Measurements from ENCODE around the gene BGLAP.
A peak's percentile ranks its signal among the peaks of the same experiment; 100 is the strongest.
"Not testable (repeated sequence)": the region's sequence is repeated elsewhere in the genome, so short reads cannot be mapped to it uniquely, and the experiment has no call there.

The BGLAP gene

GRCh38 chr1:156216361-156217086 is 25.5 kb upstream of the BGLAP start:
- Mint-ChIP-seq H3K36me3 (peaks cover 38% of the 10 kb centered on the region), H3K4me1 (peaks cover 49% of the 10 kb centered on the region)
- H3K27me3 Mint-ChIP-seq, ATAC-seq, H3K9me3 Mint-ChIP-seq, H3K4me3 Mint-ChIP-seq, H3K27ac Mint-ChIP-seq: not testable (repeated sequence)

GRCh38 chr1:156217871-156218270 is 24.1 kb upstream of the BGLAP start:
- Mint-ChIP-seq H3K9me3 (no peaks in the 10 kb centered on the region), H3K36me3 (peaks cover 46% of the 10 kb centered on the region), H3K4me1 (peaks cover 47% of the 10 kb centered on the region), H3K27me3 (no peaks in the 10 kb centered on the region), H3K27ac (peak overlapping the region; percentile 41), H3K4me3 (no peak overlapping the region)
- no peak for ATAC-seq

GRCh38 chr1:156220226-156220625 is 21.8 kb upstream of the BGLAP start:
- Mint-ChIP-seq H3K4me1 (peaks cover 37% of the 10 kb centered on the region), H3K4me3 (no peak overlapping the region), H3K27me3 (no peaks in the 10 kb centered on the region), H3K36me3 (peaks cover 56% of the 10 kb centered on the region), H3K9me3 (no peaks in the 10 kb centered on the region), H3K27ac (no peak overlapping the region)
- ATAC-seq = no peak

- no peak for ATAC-seq
- Mint-ChIP-seq H3K9me3 (no peaks in the 10 kb centered on the region), H3K27me3 (no peaks in the 10 kb centered on the region), H3K27ac (no peak overlapping the region), H3K4me1 (peaks cover 44% of the 10 kb centered on the region), H3K4me3 (no peak overlapping the region), H3K36me3 (peaks cover 62% of the 10 kb centered on the region)
Measured at GRCh38 chr1:156221986-156222692, 19.8 kb upstream of the BGLAP start.

GRCh38 chr1:156225677-156226014 is 16.3 kb upstream of the BGLAP start:
- Mint-ChIP-seq H3K36me3 (peaks cover 64% of the 10 kb centered on the region), H3K27me3 (no peaks in the 10 kb centered on the region), H3K4me1 (peaks cover 27% of the 10 kb centered on the region), H3K4me3 (no peak overlapping the region), H3K9me3 (no peaks in the 10 kb centered on the region), H3K27ac (no peak overlapping the region)
- no peak for ATAC-seq

- no peaks in the 10 kb centered on the region for H3K27me3 Mint-ChIP-seq
- H3K9me3 Mint-ChIP-seq = no peaks in the 10 kb centered on the region
- ATAC-seq = peak; percentile 81
- peaks cover 22% of the 10 kb centered on the region for H3K4me1 Mint-ChIP-seq
- H3K36me3 Mint-ChIP-seq = peaks cover 59% of the 10 kb centered on the region
- H3K27ac Mint-ChIP-seq = peak overlapping the region; percentile 60
- no peak overlapping the region for H3K4me3 Mint-ChIP-seq
Measured at GRCh38 chr1:156226116-156226538, 15.9 kb upstream of the BGLAP start.

- no peaks in the 10 kb centered on the region for H3K27me3 Mint-ChIP-seq
- H3K27ac Mint-ChIP-seq = peak overlapping the region; percentile 60
- ATAC-seq = no peak
- H3K4me3 Mint-ChIP-seq = no peak overlapping the region
- peaks cover 53% of the 10 kb centered on the region for H3K36me3 Mint-ChIP-seq
- no peaks in the 10 kb centered on the region for H3K9me3 Mint-ChIP-seq
- H3K4me1 Mint-ChIP-seq = peaks cover 16% of the 10 kb centered on the region
Measured at GRCh38 chr1:156226782-156227181, 15.2 kb upstream of the BGLAP start.

- Mint-ChIP-seq H3K4me1 (peaks cover 7% of the 10 kb centered on the region), H3K27ac (no peak overlapping the region), H3K36me3 (peaks cover 39% of the 10 kb centered on the region), H3K4me3 (no peak overlapping the region), H3K9me3 (no peaks in the 10 kb centered on the region), H3K27me3 (no peaks in the 10 kb centered on the region)
- ATAC-seq = no peak
Measured at GRCh38 chr1:156228501-156228900, 13.5 kb upstream of the BGLAP start.

- H3K27me3 Mint-ChIP-seq = no peaks in the 10 kb centered on the region
- H3K4me1 Mint-ChIP-seq = peaks cover 7% of the 10 kb centered on the region
- H3K36me3 Mint-ChIP-seq = peaks cover 45% of the 10 kb centered on the region
- H3K27ac Mint-ChIP-seq = no peak overlapping the region
- no peaks in the 10 kb centered on the region for H3K9me3 Mint-ChIP-seq
- no peak for ATAC-seq
- H3K4me3 Mint-ChIP-seq = no peak overlapping the region
Measured at GRCh38 chr1:156229809-156230472, 12.0 kb upstream of the BGLAP start.

GRCh38 chr1:156230473-156230837 is 11.5 kb upstream of the BGLAP start:
- Mint-ChIP-seq H3K27me3 (no peaks in the 10 kb centered on the region), H3K27ac (no peak overlapping the region), H3K36me3 (peaks cover 47% of the 10 kb centered on the region), H3K9me3 (no peaks in the 10 kb centered on the region), H3K4me3 (no peak overlapping the region), H3K4me1 (peaks cover 7% of the 10 kb centered on the region)
- no peak for ATAC-seq

- no peak overlapping the region for H3K27ac Mint-ChIP-seq
- H3K9me3 Mint-ChIP-seq = no peaks in the 10 kb centered on the region
- no peaks in the 10 kb centered on the region for H3K4me1 Mint-ChIP-seq
- no peak for ATAC-seq
- H3K4me3 Mint-ChIP-seq = no peak overlapping the region
- no peaks in the 10 kb centered on the region for H3K27me3 Mint-ChIP-seq
- H3K36me3 Mint-ChIP-seq = peaks cover 60% of the 10 kb centered on the region
Measured at GRCh38 chr1:156232201-156232894, 9.6 kb upstream of the BGLAP start.

GRCh38 chr1:156233426-156234127 is 8.4 kb upstream of the BGLAP start:
- H3K27ac Mint-ChIP-seq = no peak overlapping the region
- ATAC-seq = no peak

GRCh38 chr1:156236164-156236563 is 5.8 kb upstream of the BGLAP start:
- no peak overlapping the region for H3K27ac Mint-ChIP-seq
- no peak overlapping the region for H3K4me3 Mint-ChIP-seq
- H3K36me3 Mint-ChIP-seq = peaks cover 71% of the 10 kb centered on the region
- ATAC-seq = no peak
- H3K4me1 Mint-ChIP-seq = no peaks in the 10 kb centered on the region
- H3K27me3 Mint-ChIP-seq = no peaks in the 10 kb centered on the region
- no peaks in the 10 kb centered on the region for H3K9me3 Mint-ChIP-seq

More at GRCh38 chr1:156233426-156234127, 8.4 kb upstream of the BGLAP start:
- no peak overlapping the region for H3K4me3 Mint-ChIP-seq
- H3K4me1 Mint-ChIP-seq = no peaks in the 10 kb centered on the region
- no peaks in the 10 kb centered on the region for H3K9me3 Mint-ChIP-seq
- peaks cover 66% of the 10 kb centered on the region for H3K36me3 Mint-ChIP-seq
- no peaks in the 10 kb centered on the region for H3K27me3 Mint-ChIP-seq

GRCh38 chr1:156238248-156238647 is 3.7 kb upstream of the BGLAP start:
- Mint-ChIP-seq H3K36me3 (peaks cover 86% of the 10 kb centered on the region), H3K9me3 (no peaks in the 10 kb centered on the region), H3K27ac (no peak overlapping the region), H3K4me3 (no peak overlapping the region), H3K4me1 (no peaks in the 10 kb centered on the region), H3K27me3 (no peaks in the 10 kb centered on the region)
- no peak for ATAC-seq

GRCh38 chr1:156241311-156241811 is 623 bp upstream of the BGLAP start:
- Mint-ChIP-seq H3K36me3 (peaks cover 63% of the 10 kb centered on the region), H3K9me3 (no peaks in the 10 kb centered on the region), H3K4me1 (peaks cover 17% of the 10 kb centered on the region), H3K27me3 (peaks cover 17% of the 10 kb centered on the region), H3K27ac (no peak overlapping the region), H3K4me3 (no peak overlapping the region)
- no peak for ATAC-seq

Measured in stimulated activated memory B cell treated with anti-CD40 and anti-IgM and Interleukin-4, amounts not matched to agents 10 μg/mL and 1 μg/mL and 100 μg/mL, for 72 hours (primary cell).